OCI-LY3 (cell line): Measurements from ENCODE around the gene MIDN.

ENCODE experiments used
- H2AFZ ChIP-seq: fragments of 200-600, 300-600 bp; shearing (Covaris generic); 2 replicates; pipeline ENCODE4 v1.6.0; 2014; ENCODE audit warnings: antibody characterized with exemption, low read depth, low read length
- H3K27ac ChIP-seq: fragments of 200-600, 300-600 bp; sonication (generic); 2 replicates; pipeline ENCODE4 v1.5.1; 2014; ENCODE audit warnings: mild to moderate bottlenecking, low read length, moderate library complexity, mixed read lengths
- H3K27me3 ChIP-seq: fragments of 200-600, 300-600 bp; sonication (generic); 2 replicates; pipeline ENCODE4 v1.6.1; 2014; ENCODE audit warnings: low read depth, low read length, mixed read lengths
- H3K36me3 ChIP-seq: fragments of 200-600, 300-600 bp; sonication (generic); replicated peaks from 2 replicates; pipeline ENCODE3; 2014; ENCODE audit warnings: low read depth, low read length, mixed read lengths
- H3K4me1 ChIP-seq: fragments of 300-600, 200-600 bp; sonication (generic); 2 replicates; pipeline ENCODE4 v1.6.1; 2014; ENCODE audit warnings: low read length, mixed read lengths
- H3K4me2 ChIP-seq: fragments of 200-600, 300-600 bp; sonication (generic); 2 replicates; pipeline ENCODE4 v1.6.1; 2014; ENCODE audit warnings: low read length, mixed read lengths
- H3K4me3 ChIP-seq: fragments of 300-600, 200-600 bp; sonication (generic); 2 replicates; pipeline ENCODE4 v1.5.1; 2014; ENCODE audit warnings: antibody characterized with exemption, mild to moderate bottlenecking, low read length, moderate library complexity
- H3K79me2 ChIP-seq: fragments of 300-600, 200-600 bp; shearing (Covaris generic); 2 replicates; pipeline ENCODE4 v1.6.1; 2014; ENCODE audit warnings: mild to moderate bottlenecking, low read length, mixed read lengths
- H3K9ac ChIP-seq: fragments of 300-600, 200-600 bp; shearing (Covaris generic); 2 replicates; pipeline ENCODE4 v1.6.0; 2014; ENCODE audit warnings: mild to moderate bottlenecking, low read length, moderate library complexity
- H3K9me3 ChIP-seq: fragments of 200-600, 300-600 bp; shearing (Covaris generic); 2 replicates; pipeline ENCODE4 v1.6.1; 2014; ENCODE audit warnings: low read length, mixed read lengths; ENCODE audit not compliant: insufficient read depth
- H4K20me1 ChIP-seq: fragments of 200-600, 300-600 bp; sonication (generic); 2 replicates; pipeline ENCODE4 v1.6.1; 2016; ENCODE audit warnings: low read length, mixed read lengths; ENCODE audit not compliant: insufficient read depth
- CTCF ChIP-seq: fragments of 200-600, 300-600 bp; sonication (generic); IDR thresholded peaks from 2 replicates; pipeline ENCODE4 v1.5.1; 2014; ENCODE audit warnings: antibody characterized with exemption, low read length, low read depth
- EZH2phosphoT487 ChIP-seq: fragments of 200-600 bp; shearing (Covaris generic); IDR thresholded peaks from 2 replicates; pipeline ENCODE4 v1.6.1; 2018; ENCODE audit warnings: antibody characterized with exemption, mixed run types, low read depth

Gene MIDN

GRCh38 chr19:1238369-1239303, 9.7 kb upstream of the MIDN start:
- Histone ChIP-seq H3K4me3 (peak overlapping the region; percentile 80), H2AFZ (peak overlapping the region; percentile 61; the same call in 1 of the 2 replicates), H3K27me3 (no peaks in the 10 kb centered on the region), H3K9me3 (no peaks in the 10 kb centered on the region), H3K4me2 (peak overlapping the region; percentile 80), H4K20me1 (no peaks in the 10 kb centered on the region), H3K4me1 (peaks cover 21% of the 10 kb centered on the region), H3K36me3 (peaks cover under 1% of the 10 kb centered on the region), H3K27ac (no peak overlapping the region), H3K79me2 (peaks cover 10% of the 10 kb centered on the region), H3K9ac (peak overlapping the region; percentile 48)
- TF ChIP-seq CTCF: no peak
- TF ChIP-seq EZH2phosphoT487: no peak

- peaks cover 23% of the 10 kb centered on the region for H3K4me1 ChIP-seq
- no peak for TF ChIP-seq EZH2phosphoT487
- no peak for TF ChIP-seq CTCF
- no peak overlapping the region for H2AFZ ChIP-seq
- H3K9ac ChIP-seq: peak overlapping the region; percentile 63; the same call in 1 of the 2 replicates
- no peak overlapping the region for H3K27ac ChIP-seq
- H3K79me2 ChIP-seq: peaks cover 10% of the 10 kb centered on the region
- peaks cover 6% of the 10 kb centered on the region for H3K36me3 ChIP-seq
- H3K4me3 ChIP-seq: peak overlapping the region; percentile 77
- no peaks in the 10 kb centered on the region for H3K9me3 ChIP-seq
- peak overlapping the region; percentile 76 for H3K4me2 ChIP-seq
- H3K27me3 ChIP-seq: no peaks in the 10 kb centered on the region
- H4K20me1 ChIP-seq: no peaks in the 10 kb centered on the region
Observed at GRCh38 chr19:1239420-1239795, 9.0 kb upstream of the MIDN start.

- H3K27ac ChIP-seq: no peak overlapping the region
- no peaks in the 10 kb centered on the region for H3K27me3 ChIP-seq
- H3K9me3 ChIP-seq: no peaks in the 10 kb centered on the region
- peak overlapping the region; percentile 2; the same call in 1 of the 2 replicates for H2AFZ ChIP-seq
- H3K4me1 ChIP-seq: peaks cover 30% of the 10 kb centered on the region
- peak; percentile 75 for TF ChIP-seq CTCF
- TF ChIP-seq EZH2phosphoT487: no peak
- H3K79me2 ChIP-seq: peaks cover 10% of the 10 kb centered on the region
- peak overlapping the region; percentile 63 for H3K9ac ChIP-seq
- peak overlapping the region; percentile 90 for H3K4me3 ChIP-seq
- no peaks in the 10 kb centered on the region for H4K20me1 ChIP-seq
- peak overlapping the region; percentile 76 for H3K4me2 ChIP-seq
- peaks cover 6% of the 10 kb centered on the region for H3K36me3 ChIP-seq
Observed at GRCh38 chr19:1239796-1240737, 8.3 kb upstream of the MIDN start.

GRCh38 chr19:1240925-1241324, 7.5 kb upstream of the MIDN start:
- H3K4me1 ChIP-seq: peaks cover 31% of the 10 kb centered on the region
- H3K4me2 ChIP-seq: peak overlapping the region; percentile 75
- no peaks in the 10 kb centered on the region for H4K20me1 ChIP-seq
- peak overlapping the region; percentile 52 for H3K9ac ChIP-seq
- peaks cover 6% of the 10 kb centered on the region for H3K36me3 ChIP-seq
- H3K79me2 ChIP-seq: peaks cover 10% of the 10 kb centered on the region
- H3K4me3 ChIP-seq: peak overlapping the region; percentile 90
- H2AFZ ChIP-seq: peak overlapping the region; percentile 74; the same call in 1 of the 2 replicates
- H3K27ac ChIP-seq: peak overlapping the region; percentile 17; the same call in 1 of the 2 replicates
- no peaks in the 10 kb centered on the region for H3K9me3 ChIP-seq
- TF ChIP-seq EZH2phosphoT487 (no peak), CTCF (no peak)
- no peaks in the 10 kb centered on the region for H3K27me3 ChIP-seq
